Omental fat pad (tissue), 4 donors: ENCODE results near the gene NPC1. TPM values are rescaled to one million over a fixed set of nuclear protein-coding genes. Genes with fewer than 3 reads are reported as not detected.

Experiments
- ATAC-seq: fragments of 150-250 bp; one replicate; pipeline ENCODE4 v1.9.1; 2016; ENCODE audit warnings: mild to moderate bottlenecking, moderate library complexity; ENCODE audit not compliant: low FRiP score
- DNase-seq: peaks from one replicate; pipeline ENCODE4 v3.0.0-alpha.2; 2019; ENCODE audit warnings: low spot score
- total RNA-seq, 4 donors: library from RNA; depleted of rRNA; stranded (reverse); fragments of >200 nt; gene quantifications; one replicate each; pipeline ENCODE4 v1.1.0, GENCODE V29; 2016
- TF ChIP-seq, protein P1 (sequence below), 3 donors: fragments of 450-650 bp; IDR thresholded peaks; one replicate each; pipeline ENCODE4 v1.5.1; 2016 to 2017; ENCODE audit warnings: antibody characterized with exemption in 3 of 3, mild to moderate bottlenecking in 3 of 3, moderate library complexity in 2 of 3

NPC1 gene
- total RNA-seq, 4 donors from 2014 or later, result 49.3 to 116 (median 54.7) TPM

GRCh38 chr18:23631312-23631711 lies 45.0 kb upstream of the NPC1 start:
- ATAC-seq (no peak), DNase-seq (no peak)
- TF ChIP-seq, protein P1, sequence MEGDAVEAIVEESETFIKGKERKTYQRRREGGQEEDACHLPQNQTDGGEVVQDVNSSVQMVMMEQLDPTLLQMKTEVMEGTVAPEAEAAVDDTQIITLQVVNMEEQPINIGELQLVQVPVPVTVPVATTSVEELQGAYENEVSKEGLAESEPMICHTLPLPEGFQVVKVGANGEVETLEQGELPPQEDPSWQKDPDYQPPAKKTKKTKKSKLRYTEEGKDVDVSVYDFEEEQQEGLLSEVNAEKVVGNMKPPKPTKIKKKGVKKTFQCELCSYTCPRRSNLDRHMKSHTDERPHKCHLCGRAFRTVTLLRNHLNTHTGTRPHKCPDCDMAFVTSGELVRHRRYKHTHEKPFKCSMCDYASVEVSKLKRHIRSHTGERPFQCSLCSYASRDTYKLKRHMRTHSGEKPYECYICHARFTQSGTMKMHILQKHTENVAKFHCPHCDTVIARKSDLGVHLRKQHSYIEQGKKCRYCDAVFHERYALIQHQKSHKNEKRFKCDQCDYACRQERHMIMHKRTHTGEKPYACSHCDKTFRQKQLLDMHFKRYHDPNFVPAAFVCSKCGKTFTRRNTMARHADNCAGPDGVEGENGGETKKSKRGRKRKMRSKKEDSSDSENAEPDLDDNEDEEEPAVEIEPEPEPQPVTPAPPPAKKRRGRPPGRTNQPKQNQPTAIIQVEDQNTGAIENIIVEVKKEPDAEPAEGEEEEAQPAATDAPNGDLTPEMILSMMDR (IDR thresholded peaks at IDR 0.05), result no peak

GRCh38 chr18:23629444-23629946 lies 43.2 kb upstream of the NPC1 start:
- TF ChIP-seq, protein P1 (IDR thresholded peaks at IDR 0.05), result no peak
- ATAC-seq (no peak), DNase-seq (no peak)

- DNase-seq, result no peak
These were observed 41.7 kb upstream of the NPC1 start for GRCh38 chr18:23627970-23628369.

GRCh38 chr18:23627321-23627720 lies 41.0 kb upstream of the NPC1 start:
- DNase-seq (no peak), ATAC-seq (no peak)
- TF ChIP-seq, protein P1 (IDR thresholded peaks at IDR 0.05), result no peak

More at GRCh38 chr18:23627970-23628369, 41.7 kb upstream of the NPC1 start:
- no peak for ATAC-seq
- TF ChIP-seq, protein P1 (IDR thresholded peaks at IDR 0.05), result no peak

DNA sequence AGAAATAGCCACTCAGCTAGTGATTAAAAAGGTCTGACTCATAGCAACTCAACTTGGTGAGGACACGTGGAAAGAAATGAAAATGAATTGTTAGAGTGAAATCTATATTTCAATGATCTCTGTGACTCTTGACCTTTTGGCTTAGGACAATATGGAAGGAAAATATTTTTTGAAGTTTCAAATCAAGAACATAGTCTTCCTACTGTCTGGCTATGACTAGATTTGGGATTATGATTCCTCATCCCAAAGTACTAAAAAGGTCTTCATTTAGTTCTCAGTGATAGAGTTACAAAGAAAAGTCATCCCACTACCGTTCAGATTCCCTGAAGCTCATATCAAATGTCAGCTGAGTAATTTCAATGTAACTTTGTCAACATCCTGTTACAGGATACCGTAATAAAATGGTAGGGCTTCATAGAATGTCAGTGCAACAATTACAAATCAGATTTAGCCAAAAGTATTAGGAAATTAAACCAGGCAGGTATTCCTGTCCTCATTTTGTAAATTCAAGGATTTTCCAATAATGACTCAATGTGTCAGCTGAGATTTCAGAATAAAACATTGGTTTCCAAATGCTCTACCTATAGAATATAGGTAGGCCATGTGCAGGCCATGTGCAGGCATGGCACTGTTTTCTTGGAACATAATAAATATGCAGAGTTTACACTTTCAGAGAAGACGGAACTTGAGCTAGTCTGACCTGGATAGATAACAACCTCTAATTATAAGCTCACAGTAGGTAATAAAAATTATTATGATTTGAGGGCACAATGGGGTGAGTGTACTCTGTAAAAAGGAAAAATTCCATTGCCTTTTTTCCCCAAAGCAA lies 40.4 kb upstream of the NPC1 start:
- ATAC-seq (no peak), DNase-seq (no peak)
- TF ChIP-seq, protein P1 (IDR thresholded peaks at IDR 0.05), result no peak

DNA sequence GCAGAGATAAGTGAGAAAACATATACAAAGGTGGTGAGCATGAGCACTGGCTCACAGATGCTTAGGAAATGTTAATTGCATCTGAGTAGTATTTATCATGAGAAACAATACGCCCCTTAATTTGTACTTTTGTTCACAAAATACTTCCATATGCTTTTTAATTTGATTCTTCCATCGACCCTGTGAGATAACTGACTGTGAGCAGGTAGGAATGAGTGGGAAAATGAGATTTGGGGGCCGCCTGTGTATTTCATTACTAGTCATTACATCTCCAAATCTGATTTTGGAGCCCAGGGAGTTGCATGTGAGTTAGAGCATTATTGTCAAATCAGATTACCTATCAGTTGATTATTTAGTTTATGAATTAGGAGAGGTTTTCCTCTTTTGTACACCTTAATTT lies 36.7 kb upstream of the NPC1 start:
- no peak for ATAC-seq

More for the DNA sequence above, 36.7 kb upstream of the NPC1 start:
- TF ChIP-seq, protein P1 (IDR thresholded peaks at IDR 0.05), result no peak
- DNase-seq, result no peak
